Activated gamma-delta T cell treated with Interleukin-2 at 50 U/mL for 16 hours (primary cell): ENCODE data around the gene LRMDA.

ENCODE experiments used
- DNase-seq: peaks from one replicate; pipeline ENCODE4 v3.0.0-alpha.2; 2020

The LRMDA gene

DNA sequence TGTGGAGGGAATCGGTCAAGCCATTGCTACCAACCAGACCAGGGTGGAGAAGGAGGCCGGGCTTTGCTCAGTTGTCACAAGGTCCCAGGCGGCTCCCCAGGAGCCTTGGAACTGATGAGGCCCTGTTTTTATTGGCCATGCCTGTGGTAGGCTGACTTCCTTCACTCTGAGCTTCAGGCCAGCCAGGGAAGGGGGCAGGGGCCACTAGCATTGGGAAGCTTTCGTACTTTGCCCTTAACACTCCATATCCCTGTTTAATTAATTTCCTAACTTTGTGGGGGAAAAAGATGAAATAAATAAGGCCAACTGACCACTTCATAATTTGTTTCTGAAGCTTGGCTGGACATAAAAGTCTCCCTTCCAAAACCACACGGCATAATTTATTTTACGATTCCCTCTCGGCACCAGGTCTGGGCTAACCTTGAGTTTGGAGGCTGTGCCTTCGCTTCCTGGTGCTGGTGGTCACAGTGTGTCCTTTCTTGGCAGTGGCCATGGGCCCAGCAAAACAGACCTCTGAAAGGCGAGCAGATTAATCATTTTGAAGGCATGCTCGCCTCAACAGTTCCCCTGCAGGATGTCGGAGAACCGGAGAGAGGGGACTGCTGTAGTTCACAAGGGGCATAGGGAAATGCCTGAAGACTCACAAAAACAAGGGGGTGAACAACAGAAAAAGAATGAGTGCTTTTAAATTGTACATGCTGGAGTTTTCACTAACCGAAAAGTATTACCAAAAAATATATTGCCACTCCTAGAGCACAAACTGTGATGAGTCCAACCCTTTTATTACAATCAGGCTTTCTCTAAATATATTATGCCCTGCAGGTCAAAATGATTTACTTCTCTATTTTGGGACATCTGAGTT, 966.0 kb downstream of the LRMDA start:
- DNase-seq, result no peak

DNA sequence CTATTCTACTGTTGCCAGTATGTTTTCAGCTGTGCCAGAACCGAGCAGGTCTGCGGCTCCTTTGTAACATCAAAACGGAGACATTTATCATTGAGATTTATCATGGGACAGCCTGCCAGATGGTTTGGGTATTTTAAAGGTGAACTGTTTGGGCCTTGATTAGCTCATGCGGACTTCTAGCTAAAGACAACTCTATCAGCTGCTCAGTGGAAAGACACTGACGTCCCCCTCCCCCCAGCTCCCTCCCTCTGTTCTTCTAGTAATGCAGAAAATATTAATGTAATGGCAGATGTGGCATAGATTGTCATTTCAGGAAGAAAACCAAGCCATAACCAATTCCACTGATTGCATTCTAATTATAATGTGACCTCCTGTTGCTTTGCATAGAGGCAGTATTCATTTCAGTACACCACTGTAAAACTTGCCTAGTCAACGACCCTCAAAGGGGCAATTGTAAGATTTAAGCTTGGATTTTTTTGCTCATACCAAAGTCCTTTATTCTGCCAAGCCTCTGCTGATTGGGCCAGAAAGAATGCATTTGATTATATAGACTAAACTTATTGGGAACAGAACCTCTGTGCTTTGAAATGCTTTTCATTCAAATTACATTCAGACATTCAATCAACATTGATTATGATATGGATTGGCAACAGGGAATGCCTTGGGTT, 966.8 kb downstream of the LRMDA start:
- no peak for DNase-seq

DNA sequence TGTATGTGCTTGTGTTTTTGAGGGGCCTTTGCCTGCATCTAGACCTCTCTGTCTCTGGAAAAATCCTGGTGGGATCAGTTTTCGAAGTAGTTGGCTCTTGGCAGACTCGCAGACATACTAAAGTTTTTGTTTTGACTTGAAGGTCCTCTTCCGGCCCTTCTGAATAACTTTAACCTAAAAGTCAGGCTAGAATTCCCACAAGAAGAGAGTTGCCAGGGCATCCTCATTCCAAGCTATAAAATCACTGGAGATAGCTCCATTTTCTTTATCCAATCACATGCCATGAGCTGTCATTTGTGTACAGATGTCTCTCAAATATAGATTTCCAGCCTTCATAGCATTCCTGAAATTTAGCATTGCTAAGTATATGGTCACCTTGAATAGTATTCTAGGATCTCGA, 967.8 kb downstream of the LRMDA start:
- DNase-seq, result no peak

DNA sequence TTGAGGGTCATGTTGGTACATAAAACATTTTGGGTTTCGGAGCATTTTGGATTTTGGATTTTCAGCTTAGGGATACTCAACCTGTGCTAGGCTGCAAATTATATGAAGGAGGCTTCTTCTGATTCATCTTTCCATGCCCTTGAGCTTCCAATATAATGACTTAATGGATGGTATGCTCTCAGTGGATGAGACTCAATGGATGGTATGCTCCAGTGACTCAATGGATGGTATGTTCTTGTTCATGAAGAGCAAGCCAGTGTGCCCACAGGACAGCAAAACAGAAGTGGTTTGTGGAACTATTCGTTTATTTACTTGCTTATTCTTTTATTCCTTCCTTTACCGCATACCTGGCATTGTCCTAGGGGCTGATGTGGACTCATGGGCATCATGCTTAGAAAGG, 969.6 kb downstream of the LRMDA start:
- DNase-seq, result no peak

DNA sequence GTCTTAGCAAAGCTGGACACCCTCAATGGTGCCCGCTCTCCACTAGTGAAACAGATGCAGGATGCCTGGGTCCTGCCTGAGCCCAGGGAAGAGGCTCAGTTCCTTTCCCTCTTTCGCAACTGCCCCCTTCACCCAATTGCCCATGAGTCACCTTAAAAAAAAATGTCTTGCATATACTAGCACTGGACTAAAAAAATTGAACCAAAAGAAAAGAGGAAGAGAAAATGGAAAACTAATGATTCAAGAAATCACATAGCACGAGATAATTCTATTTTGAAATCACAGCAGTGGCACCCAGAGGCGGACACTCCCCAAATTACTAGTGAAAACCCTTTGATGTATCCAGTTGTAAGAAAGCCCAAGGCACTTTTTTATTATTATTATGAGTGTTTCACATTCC, 972.5 kb downstream of the LRMDA start:
- DNase-seq, result no peak

DNA sequence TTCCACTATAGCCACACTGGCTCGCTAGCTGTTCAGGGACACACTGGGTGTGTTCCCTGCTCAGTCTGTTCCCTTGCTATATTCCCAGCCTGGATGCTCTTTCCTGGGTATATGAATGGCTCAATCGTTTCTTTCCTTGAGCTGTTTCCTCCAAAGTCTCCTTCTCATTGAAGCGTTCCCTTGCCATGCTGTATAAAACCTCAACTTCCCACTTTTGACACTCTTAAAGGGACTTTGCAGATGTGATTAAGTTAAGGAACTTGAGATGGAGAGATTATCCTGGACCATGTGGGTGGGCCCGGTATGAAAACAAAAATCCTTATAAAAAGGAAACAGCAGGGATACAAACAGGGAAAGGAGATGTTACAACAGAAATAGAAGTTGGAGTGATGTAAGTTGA, 973.1 kb downstream of the LRMDA start:
- no peak for DNase-seq

DNA sequence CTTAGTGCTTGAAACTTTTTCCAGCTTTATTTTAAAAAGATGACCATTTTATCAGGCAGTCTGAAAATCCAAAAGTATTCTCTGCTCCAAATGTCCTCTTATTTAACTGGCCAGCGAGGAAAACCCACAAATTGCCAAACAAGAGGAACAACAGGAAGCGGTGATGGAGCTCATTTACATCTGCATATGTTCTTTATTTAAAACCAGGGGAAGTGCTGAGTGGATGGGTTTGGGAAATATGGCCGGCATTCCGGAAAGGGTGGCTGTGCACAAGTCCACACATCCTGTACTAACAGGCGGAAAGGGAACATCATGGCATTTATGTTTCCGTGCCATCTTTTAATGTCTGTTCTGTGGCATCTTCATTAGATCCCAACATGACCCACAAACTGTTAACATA, 974.5 kb downstream of the LRMDA start:
- DNase-seq, result no peak

DNA sequence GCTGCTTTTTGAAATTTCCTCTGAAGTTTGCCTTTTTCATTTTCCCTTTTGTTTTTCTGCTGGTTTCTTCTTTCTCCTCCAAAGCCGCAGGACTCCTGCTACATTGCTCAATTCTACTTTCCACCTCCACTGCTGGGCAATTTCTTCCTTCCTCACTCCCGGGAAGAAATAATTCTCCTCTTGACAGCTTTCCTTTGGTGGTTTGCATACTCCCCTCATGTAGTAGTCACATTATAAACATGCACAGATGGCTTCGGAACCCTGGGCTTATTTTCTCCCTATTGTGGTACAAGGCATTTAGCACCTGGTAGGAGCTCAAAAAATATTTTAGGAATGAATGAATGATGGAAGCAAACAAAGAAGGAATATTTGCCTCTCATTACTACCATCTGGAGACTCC, 977.2 kb downstream of the LRMDA start:
- no peak for DNase-seq

DNA sequence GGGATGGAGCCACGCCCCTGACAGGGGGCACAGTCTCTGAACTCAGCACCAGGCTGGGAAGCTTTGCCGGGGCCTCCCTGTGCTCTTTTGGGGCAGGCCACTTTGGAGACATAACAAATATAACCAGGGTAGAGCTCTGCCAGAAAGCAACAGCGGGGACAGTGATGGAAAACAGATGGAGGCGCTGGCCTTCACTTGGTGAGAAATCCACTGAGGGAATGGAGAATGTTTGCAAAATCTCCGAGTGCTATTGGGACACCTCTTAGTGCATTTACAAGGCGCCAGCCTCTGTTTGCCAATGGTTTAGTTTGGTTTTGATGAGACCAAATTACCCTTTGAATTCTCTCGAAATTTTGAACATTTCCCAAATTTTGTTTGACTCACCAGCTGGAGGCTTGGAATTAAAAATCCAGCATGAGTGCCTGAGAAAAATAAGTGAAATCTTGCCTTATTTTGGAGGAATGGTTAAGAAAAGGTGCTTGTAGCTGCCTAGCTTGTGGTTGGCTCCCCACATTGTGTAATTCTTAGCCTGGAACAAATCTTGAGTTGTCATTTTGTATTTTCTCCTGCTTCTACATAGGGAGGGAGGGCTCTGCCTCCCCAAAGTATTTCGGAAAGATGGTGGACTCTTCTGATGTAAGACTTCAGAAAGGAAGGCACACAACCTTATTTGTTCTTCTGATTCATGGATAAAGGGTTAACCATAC, 980.5 kb downstream of the LRMDA start:
- no peak for DNase-seq

DNA sequence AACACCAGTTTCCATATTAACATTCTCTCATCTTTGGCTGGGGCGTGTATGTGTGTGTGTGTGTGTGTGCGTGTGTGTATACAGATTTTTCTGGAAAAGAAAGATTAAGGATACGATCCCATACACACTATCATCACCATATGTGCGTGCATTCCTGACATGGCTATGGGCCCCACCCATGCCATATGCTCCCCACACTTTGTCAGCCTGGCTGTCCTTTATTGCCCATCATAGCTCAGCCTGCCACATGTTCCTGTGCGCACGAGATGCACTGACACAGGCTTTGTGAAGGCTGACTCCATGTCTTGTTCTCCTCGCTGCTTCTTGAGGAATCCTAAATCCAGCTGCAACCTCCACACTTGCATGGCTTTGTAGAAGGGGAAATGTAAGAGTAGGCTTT, 984.1 kb downstream of the LRMDA start:
- DNase-seq, result no peak

DNA sequence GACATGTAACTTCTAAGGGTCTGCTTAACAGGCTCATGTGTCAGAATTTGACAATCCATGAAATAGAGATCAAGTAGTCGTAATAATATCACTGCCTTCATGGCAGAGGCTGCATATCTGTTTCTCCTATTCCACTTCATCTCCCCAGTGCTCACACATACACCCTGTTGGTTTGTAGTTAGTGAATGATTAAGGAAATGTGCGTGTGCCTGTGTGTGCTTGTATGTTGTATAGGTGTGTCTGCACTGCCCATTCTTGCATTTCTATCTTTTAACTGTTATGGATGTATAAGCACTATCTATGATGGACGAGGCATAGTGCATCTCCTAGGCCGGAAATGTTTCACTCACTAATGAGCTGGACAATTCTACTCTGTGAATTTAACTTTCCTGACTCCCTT, 985.2 kb downstream of the LRMDA start:
- no peak for DNase-seq

DNA sequence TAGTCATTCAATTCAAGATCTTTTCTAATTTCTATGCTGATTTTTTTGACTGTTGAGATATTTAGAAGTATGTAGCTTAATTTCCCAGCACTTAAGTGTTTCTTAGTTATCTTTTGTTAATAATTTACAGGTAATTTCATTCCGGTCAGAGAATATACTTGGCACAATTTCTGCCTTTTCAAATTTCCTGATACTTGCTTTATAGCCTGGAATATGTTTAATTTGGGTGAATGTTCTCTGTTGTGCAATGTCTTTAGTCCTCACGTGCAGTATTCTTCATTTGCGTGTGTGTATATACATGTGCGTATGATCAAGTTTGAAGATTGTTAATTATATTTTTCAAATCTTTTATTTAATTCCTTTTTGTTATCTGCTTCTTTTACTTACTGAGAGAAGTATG, 989.3 kb downstream of the LRMDA start:
- DNase-seq, result no peak

DNA sequence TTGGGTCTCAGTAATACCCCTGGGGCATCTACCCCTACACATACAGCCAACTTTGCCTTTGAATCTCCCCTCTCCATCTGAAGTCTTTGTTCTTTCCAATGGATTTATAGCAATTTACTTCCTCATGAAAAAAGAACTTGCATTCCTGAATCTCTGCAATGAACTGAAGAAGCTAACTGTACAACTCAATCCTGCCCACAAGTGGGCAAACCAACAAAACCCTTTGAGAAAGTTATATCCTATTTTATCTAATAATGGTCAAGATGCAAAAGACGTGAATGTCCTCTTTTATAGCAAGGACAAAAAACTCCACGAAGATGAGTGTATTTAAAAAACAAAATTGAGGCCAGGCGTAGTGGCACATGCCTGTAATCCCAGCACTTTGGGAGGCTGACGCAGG, 991.3 kb downstream of the LRMDA start:
- DNase-seq, result no peak

DNA sequence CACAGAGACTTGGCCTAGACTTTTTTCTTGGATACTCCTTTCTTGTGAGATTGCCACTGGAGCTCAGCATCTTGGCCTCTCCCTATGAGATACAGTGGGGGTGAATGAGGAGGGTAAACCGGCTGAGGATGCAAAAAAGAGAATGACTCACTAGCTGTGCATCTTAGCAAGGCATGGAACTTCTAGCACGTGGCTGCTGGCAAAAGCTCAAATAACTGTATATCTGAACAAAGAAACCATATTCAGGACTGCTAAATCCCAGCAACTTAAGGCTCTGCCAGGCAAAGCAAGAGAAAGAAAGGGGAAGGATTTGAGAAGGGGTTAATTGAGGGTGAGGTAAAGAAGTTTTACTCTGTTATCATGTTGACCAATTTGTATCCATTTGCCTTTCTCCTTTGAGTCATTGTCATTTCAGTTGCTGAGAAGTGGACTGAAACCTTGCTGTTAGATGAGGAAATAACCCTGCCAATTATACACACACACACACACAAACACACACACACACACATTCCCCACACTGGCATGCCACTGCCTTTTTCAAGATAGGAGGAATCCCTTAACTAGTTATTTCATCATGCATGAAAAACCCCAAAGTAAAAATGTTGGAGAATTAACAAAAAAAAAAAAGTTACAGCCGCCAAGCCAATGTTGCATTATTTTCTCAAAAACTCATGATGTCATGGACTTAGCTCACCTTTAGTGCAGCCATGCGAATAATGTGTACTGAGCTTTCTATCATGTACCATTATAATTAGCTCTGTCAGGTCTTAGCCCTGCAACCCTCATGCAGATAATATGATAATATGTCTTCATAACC, 997.3 kb downstream of the LRMDA start:
- DNase-seq, result no peak

DNA sequence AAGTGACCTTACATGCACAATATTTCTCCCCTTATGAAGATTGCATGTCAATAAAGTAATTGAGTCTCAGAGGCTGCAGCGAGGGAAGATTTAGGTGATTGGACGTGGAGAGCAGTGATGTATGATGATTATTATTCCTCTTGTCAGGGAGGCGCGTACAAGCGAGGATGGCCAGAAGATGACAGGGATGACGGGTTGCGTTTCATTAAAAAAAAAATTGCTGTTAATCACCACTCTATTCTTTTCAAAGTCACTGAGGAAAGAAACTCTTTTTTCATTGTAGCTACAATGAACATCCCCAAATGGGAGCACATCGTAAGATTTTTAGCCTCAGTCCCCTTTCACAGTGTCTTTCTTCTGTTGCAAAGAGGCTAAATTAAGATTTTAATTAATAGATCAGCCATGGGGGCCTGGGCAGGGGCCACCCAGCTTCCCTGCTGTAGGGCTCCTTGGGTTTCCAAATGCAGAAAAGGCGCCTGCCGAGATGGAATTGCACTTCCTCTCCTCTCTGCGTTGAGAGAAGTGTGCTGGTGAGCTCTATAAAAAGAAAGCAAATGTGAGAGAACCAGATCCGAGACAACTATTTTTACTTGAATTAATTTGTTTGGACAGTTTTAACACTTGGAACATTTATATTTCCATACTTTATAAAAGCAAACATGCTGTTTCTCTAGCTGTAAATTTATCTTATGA, 998.1 kb downstream of the LRMDA start:
- no peak for DNase-seq

DNA sequence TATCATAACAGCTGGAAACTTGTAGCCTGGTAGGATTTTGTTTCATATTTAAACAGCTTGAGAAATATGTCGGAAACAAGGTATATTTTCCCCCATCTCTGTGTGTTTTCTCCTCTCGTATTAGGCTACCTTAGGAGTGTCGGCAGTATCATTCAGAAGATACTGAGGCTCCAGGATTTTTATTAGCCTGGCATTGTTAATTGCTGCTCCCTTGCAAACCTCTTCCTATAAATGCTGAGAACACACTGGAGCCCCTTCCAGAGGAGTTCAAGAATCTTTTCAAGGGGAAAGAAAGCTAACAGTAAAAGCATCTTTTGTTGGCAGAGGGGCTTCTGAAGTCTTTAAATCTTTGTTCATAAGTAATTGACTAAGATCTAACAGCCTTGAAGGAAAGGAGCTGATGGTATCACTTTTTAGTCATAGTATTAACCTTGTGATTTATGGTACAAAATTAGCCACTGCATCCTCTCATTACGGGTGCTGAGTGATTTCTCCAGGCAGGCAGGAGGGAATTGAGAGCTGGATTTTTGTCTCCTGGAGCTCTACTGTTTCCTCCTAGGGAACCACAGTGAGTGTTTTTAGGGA, 998.7 kb downstream of the LRMDA start:
- DNase-seq, result no peak

DNA sequence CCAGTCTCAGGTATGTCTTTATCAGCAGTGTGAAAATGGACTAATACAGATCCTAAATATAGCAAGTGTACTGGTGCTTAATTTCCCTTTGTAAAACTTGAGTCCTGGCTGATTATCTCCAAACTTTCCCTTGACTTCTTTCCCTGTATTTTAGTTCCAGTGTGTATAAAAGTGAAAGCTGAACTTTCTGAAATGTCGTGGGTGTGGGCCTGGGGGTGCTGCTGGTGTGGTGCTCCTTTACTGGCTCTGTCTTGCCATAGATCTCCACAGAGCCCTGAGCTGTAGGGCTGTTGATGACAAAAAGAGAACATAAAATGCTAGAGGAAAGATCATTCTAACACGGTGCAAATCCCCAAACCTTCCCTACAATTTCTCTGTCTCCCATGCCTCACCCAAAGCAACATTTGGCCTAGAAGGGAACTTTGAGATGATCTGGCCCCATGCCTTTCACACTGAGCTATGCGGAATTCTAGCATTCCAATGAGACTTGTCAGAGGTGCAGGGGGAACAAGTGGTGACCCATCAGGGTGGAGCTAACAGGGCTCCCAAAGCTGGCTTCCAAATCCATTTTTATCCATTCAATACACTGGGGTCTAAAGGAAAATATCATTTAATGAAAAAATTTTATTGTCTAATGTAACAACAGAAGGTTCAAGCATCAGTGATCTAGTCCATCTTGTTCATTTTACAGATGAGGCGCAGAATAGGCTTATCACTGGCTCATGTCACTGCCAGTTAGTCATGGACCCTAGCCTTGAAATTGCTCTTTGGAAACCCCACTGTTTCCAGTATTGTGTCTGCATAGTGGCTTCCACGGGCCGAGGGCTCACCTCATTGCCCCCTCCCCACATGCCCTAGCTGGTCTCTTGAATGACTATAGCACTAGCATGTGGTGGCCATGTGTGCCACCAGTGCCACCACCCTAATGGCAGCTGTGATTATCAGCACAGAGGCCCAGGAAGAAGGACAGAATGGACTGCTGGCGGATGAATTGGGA, 1000.9 kb downstream of the LRMDA start:
- no peak for DNase-seq

DNA sequence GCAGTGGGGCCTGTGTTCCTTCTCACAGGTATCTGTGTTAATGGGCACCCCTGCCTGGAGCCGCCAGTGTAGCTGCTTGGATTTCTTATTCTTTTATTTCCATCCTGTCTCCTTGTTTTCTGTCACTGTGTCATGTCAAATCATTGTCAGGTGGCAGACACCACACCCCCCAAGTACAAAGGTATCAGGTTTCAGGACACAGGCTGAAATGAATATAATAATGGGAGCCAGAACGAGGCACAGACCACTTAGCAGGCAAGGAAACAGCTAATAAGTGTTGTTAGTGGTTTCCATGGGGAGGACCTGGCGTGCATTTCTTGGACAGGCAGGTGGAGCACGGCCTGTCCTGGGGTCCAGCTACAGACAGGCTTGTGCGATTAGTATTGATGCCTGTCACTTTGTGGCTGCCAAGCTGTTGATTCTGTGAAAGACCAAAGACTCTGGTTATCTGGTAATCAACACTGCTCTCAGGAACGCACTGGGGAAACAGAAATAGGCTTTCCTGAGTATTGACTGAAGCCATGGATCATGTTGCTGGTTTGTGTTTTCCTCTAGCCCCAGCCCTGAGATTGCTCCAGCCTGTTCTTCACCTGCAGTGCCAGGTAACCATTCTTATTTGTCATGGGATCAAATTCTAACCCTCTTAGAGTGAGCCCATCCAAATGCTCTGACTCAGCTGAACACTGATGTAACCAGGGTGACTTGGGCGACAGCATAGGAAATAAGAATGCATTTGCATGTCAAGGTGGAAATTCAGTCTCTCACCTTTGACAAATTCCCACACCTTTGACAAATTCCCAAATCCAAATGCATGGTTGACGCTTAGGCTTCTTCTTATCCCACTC, 1002.0 kb downstream of the LRMDA start:
- DNase-seq, result no peak

DNA sequence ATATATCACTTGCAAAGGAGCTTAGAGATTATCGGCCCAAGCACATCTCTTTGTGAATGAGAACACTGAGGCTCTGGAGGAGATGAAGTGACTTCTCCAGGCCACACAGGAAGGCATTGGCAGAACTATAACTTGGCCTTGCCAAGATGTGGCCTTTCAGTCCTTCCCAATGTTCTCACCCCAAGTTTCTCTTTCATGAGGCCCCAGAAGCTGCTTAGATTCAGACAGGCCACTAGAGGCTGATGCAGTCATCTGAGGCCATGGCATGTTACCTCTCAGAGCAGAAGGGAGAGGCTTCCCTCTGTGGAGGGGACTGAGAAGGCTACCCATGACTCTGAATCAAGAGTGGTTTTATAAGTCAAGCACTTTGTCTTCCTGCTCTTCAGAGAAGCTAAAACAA, 1003.7 kb downstream of the LRMDA start:
- DNase-seq, result no peak

DNA sequence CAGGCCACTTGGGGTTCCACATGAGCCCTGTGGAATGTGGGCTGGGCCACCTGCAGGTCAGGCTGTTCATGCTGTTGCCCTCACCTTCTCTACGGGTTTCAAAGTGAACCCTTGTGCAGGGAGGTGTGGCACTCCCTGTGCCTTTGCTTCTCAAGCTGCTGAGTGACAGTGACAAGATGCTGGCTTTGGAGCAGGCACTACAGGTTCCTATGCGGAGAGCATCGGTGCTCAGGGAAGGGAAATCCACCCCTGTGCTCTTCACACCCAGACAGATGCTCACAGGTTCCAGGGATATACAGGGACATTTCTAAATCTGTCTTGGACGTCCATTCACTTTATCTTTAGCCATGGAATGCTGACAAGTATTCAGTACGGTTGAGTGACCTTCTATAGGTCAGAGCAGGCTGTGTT, 1005.0 kb downstream of the LRMDA start:
- DNase-seq, result no peak
